GM12878 (cell line): ENCODE measurements around the gene GIPC1.

Experiments used
- EZH2 ChIP-seq: IDR thresholded peaks from 2 replicates; pipeline ENCODE4 v1.6.1; 2012; ENCODE audit warnings: low read depth, mild to moderate bottlenecking, control low read depth, inconsistent platforms, low read length, borderline replicate concordance; ENCODE audit not compliant: control insufficient read depth
- GABPA ChIP-seq: IDR thresholded peaks from 2 replicates; pipeline ENCODE4 v1.6.1; 2014; ENCODE audit warnings: antibody characterized with exemption, low read depth, mild to moderate bottlenecking, inconsistent platforms
- MYC ChIP-seq: IDR thresholded peaks from 2 replicates; pipeline ENCODE4 v1.6.1; 2011; ENCODE audit warnings: mild to moderate bottlenecking, low read length, moderate library complexity, inconsistent platforms; ENCODE audit not compliant: insufficient read depth, insufficient replicate concordance, insufficient read length, severe bottlenecking
- NFYB ChIP-seq: IDR thresholded peaks from 2 replicates; pipeline ENCODE4 v1.6.1; 2011; ENCODE audit warnings: low read depth, mild to moderate bottlenecking, low read length, improper control_type of control experiment, moderate library complexity; ENCODE audit not compliant: insufficient read depth
- STAT1 ChIP-seq: fragments of 450-650 bp; conservative IDR thresholded peaks from 2 replicates; pipeline ENCODE4 v1.6.1; 2014; ENCODE audit warnings: antibody characterized with exemption, mild to moderate bottlenecking
- TBL1XR1 ChIP-seq: IDR thresholded peaks from 2 replicates; pipeline ENCODE4 v1.6.1; 2012; ENCODE audit warnings: low read depth, low read length, improper control_type of control experiment
- TCF12 ChIP-seq: IDR thresholded peaks from 2 replicates; pipeline ENCODE4 v1.6.1; 2011; ENCODE audit warnings: low read depth, mild to moderate bottlenecking, low read length
- TF ChIP-seq, protein P1 (sequence below), 3 experiments: IDR thresholded peaks in 2 of 3; conservative IDR thresholded peaks in 1 of 3; 2 replicates each; pipeline ENCODE4 v1.5.1; 2011; ENCODE audit warnings: low read depth in 3 of 3, low read length in 3 of 3, mild to moderate bottlenecking in 3 of 3, control low read depth in 2 of 3, moderate library complexity in 2 of 3, inconsistent platforms in 1 of 3, mixed read lengths in 1 of 3; ENCODE audit not compliant: control insufficient read depth in 2 of 3, insufficient read depth in 1 of 3; ENCODE audit errors: extremely low read depth in 1 of 3

DNA sequence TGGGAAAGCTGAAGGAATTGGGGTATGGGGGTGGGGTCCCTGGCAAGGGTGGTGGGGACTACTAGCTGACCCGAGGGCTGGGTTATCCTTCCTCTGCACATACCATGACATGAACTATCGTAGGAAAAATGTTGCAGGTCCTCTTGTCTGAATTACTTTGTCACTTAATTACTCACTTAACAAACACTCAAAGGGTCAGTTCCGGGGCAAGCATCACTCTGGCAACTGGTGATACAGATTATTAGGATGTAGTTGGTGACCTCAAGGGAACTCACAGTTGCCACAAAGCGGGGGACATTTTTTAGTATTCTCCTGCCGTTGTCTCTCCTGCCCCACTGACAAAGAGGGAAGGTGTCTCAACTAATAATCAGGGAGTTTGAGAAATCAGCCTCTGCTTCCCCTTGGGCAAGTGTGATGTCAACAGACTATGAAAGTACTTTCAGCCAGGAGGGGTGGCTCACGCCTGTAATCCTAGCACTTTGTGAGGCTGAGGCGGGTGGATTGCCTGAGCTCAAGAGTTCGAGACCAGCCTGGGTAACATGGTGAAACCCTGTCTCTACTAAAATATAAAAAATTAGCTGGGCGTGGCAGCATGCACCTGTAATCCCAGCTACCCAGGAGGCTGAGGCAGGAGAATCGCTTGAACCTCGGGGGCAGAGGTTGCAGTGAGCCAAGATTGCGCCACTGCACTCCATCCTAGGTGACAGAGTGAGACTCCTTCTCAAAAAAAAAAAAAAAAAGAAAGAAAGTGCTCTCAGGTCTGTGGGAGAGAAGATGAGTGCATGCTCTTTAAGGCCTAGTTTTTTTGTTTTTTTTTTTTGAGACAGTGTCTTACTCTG, 12.0 kb upstream of the GIPC1 start:
- TF ChIP-seq GABPA (no peak), MYC (no peak), TCF12 (no peak), NFYB (no peak), EZH2 (no peak), TBL1XR1 (no peak), STAT1 (no peak)
- TF ChIP-seq, protein P1, sequence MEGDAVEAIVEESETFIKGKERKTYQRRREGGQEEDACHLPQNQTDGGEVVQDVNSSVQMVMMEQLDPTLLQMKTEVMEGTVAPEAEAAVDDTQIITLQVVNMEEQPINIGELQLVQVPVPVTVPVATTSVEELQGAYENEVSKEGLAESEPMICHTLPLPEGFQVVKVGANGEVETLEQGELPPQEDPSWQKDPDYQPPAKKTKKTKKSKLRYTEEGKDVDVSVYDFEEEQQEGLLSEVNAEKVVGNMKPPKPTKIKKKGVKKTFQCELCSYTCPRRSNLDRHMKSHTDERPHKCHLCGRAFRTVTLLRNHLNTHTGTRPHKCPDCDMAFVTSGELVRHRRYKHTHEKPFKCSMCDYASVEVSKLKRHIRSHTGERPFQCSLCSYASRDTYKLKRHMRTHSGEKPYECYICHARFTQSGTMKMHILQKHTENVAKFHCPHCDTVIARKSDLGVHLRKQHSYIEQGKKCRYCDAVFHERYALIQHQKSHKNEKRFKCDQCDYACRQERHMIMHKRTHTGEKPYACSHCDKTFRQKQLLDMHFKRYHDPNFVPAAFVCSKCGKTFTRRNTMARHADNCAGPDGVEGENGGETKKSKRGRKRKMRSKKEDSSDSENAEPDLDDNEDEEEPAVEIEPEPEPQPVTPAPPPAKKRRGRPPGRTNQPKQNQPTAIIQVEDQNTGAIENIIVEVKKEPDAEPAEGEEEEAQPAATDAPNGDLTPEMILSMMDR (IDR thresholded peaks at IDR 0.05 in 2 of 3, conservative IDR thresholded peaks at IDR 0.05 in 1 of 3; ENCODE audit: control insufficient read depth in 2 of 3, extremely low read depth in 1 of 3, insufficient read depth in 1 of 3, low read depth in 3 of 3, low read length in 3 of 3): no peak
